ENCODE results near the gene CACNA1B.

- TF ChIP-seq CTCF (conservative IDR thresholded peaks at IDR 0.05; ENCODE audit: low read depth, low read length) (no peak), POLR2A (IDR thresholded peaks at IDR 0.05; ENCODE audit: low read depth, low read length) (no peak)
Observed at GRCh38 chr9:138105123-138105415, 227.5 kb downstream of the CACNA1B start.

Data from IMR-90 (cell line).